ENCODE data around the gene GAB2.

The GAB2 gene

DNA sequence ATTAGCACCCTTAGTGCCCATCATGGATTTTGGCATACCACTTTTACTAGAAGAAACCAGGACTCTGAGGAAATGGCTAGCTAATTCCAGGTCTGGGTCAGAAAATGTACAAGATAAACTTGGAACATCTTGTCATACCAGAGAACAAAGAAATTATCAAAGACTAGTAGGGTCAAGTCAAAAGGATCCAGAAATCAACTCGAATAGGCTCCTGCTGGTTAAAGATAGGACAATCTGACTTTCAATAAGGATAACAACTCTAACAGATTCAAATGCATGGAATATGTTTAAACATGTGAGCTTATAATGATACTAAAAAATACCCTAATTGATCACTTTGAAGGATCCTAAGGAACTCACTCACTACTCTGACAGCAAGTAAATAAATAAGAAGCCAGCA is 18.9 kb downstream of the GAB2 start:
- DNase-seq, result no peak

- DNase-seq, result no peak
These were observed 20.2 kb downstream of the GAB2 start for GRCh38 chr11:78397398-78397797.

DNA sequence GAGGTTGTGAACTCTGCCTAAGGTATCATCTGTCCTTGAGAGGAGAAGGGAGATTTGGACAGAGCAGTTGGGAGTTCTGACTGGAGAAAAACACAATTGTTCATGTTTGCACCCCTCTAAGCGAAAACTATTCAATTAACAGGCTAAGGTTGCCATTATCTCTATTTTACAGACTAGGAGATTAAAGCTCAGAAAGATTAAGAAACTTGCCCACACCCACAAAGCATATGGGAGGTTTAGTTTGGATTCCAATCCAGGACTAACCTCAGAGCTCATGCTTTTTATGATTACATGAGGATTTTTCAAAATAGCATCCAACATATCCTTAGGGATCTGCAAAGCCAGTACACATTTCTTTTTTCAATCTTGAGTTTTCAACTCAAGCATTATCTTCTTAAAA is 22.0 kb downstream of the GAB2 start:
- no peak for DNase-seq

DNA sequence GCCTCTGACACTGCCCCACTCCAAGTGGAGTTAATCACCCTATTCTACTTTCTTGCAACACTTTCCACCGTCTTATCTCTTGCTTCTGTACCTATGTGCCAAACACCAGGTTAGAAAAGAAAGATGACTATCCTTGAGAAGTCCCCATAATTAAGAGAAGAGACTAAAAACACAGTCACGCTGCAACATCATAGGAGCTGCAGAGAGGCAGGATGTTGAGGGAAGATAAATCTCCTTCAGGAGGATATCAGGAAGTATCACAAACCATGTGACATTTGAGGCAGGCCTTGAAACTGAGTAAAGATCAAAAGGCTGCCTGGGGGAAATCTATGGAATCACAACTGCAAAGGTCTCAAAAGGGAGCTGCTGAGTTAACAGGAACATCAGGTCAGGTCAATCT is 24.8 kb downstream of the GAB2 start:
- no peak for DNase-seq

DNA sequence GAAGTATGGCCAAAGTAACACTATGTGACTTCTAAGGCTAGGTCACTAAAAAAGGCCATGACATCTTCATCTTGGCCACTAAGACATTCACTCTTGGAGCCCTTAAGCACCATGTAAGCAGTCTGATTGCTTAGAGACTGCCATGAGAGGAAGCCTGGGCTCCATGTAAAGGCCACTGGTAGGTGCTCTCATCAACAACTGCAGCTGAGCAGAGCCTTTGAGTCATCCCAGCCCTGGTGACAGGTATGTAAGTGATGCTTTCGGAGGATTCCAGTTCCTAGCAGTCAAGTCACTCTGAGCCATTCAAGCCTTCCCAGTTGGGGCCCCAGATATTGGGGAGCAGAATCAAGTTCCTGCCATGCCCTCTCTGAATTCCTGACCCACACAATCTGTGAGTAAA is 26.2 kb downstream of the GAB2 start:
- DNase-seq, result no peak

DNA sequence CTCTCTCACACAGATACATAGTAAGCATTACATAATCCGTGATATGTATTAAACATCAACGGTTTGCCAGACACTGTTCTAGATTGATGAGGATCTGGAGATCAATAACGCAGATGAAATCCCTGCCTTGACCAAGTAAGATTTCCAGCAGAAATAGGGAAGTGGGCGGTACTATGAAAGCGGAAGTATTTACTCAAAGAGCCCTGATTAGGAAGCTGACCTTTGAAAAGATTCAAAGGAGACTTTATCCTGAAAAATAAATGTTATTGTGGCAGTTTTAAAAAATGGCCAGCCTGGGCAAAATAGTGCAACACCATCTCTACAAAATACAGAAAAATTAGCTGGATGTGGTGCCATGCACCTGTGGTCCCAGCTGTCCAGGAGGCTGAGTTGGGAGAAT is 26.8 kb downstream of the GAB2 start:
- no peak for DNase-seq

DNA sequence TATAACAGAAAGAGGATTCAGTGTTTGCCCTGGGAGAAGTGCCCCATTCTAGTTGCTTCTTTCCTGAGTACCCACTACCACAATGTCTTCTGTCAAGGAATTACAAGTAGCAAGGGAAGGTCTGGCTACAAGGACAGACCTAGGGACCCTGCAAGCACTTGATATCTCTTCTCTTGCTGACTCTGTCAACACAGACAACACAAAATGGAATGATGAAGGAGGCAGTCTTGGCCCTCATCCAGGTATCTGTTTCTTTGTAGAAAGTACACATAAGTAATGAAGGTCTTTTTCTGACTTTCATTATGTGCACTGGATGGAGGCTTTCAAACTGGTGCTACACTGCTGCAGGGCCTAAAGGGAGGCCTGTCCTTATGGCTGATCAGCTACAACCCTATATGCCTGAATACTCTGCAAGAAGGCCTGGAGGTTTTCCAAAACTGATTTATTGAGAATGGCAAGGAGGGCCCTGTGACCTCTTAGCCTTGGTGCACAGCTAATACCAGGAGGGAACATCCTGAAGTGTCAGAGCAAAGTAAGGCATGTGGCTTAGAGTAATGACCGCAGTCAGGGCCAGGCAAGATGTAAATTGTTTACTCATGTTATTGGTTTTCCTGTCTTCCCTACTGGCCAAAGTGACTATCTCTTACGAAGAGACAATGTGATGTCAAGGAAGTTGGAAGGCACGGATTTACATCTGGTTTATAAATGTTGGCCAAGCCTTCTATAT is 31.2 kb downstream of the GAB2 start:
- no peak for DNase-seq

GRCh38 chr11:78385205-78385604 is 32.4 kb downstream of the GAB2 start:
- no peak for DNase-seq

DNA sequence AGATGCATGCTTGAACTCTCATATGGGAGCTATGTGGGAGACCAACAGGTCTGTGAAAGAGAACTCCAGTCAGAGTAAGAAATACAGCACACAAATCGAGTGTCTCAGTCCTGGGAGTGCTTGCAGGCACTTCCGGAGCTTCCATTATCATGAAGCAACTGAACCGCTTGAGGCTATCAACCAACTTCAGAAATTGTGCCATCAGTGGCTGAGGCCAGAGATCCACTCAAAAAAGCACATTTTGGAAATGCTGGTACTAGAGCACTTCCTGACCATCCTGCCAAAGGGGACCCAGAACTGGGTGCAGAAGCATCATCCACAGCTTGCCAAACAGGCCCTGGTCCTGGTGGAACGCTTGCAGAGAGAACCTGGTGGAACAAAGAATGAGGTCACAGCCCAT is 33.4 kb downstream of the GAB2 start:
- DNase-seq, result no peak

DNA sequence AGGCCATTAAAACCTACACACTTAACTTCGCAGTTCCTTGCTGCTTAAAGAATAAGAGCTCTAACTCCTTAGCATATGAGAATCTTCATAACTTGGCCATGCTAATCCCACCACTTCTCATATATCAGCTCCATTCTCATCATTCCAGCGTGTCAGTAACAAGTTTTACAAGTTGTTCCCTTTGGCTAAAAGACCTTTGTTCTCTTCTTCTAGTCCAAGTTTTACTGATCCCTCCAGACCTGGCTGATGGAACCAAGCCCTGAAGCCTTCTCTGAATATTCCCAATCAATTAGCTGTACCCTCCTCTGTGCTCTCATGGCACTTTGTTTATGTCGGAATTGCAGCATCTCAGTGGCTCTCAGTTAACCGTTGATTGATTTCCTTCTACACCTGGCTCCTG is 35.8 kb downstream of the GAB2 start:
- no peak for DNase-seq

DNA sequence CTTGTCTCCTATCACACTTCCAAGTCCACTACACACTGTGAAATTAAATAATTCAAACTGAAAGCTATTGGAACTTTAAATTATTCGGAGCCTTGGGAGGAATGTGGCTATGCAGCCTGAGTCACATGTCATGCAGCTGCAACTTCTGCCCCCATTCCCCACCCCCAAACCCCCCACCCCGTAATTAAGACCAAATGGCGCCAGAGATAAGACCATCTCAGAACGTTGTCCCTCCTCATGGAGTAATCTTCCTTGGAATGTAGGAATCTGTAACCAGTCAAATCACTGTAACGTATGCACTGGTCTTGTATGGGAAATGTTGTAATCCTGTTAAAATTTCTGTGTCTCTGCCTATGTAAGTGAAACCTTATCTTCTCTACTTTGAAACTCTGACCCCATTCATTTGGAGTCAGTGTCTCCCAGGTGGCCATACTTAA is 37.0 kb downstream of the GAB2 start:
- no peak for DNase-seq

DNA sequence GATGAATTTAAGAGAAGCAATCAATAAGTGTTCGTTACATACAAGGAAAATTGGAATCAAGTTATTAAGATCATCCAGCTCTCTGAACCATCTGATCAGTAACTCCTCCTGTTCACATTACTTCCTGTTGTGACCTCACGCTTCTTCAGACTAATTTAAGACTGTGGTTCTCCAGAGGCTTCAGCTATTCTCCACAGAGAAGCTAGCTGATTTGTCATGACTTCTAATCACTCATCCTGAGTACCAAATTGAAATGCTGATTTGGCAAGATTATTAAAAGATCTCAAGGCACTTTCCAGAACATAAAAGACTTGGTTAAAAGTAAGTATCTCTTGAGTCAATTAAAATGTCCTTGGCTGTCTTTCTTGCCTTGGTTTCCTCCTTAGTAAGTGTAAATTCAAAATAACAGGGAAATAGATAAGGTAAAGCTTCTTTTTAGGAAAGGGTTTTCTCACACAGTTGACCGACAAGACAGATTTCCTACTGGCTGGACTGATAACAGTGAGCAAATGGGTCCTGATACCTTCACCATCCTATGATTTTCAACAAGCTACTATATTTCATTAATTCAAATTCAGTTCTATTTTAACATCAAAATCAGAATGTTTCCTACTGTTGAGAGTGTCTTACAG is 38.5 kb downstream of the GAB2 start:
- DNase-seq, result no peak

GRCh38 chr11:78377625-78378418 is 39.8 kb downstream of the GAB2 start:
- no peak for DNase-seq

DNA sequence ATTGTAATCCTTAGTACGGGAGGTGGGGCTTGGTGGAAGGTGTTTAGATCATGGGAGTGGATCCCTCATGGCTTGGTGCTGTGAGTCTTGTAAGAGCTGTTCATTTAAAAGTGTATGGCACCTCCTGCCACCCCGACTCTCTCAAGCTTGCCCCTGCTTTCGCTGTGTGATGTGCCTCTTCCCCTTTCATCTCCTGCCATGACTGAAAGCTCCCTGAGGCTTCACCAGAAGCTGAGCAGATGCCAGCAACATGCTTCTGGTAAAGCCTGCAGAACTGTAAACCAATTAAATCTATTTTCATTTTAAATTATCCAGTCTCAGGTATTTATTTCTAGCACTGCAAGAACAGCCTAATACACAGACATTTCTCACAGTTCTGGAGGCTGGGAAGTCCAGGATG is 40.8 kb downstream of the GAB2 start:
- no peak for DNase-seq

- no peak for DNase-seq
These were observed 42.7 kb downstream of the GAB2 start for GRCh38 chr11:78374917-78375316.

DNA sequence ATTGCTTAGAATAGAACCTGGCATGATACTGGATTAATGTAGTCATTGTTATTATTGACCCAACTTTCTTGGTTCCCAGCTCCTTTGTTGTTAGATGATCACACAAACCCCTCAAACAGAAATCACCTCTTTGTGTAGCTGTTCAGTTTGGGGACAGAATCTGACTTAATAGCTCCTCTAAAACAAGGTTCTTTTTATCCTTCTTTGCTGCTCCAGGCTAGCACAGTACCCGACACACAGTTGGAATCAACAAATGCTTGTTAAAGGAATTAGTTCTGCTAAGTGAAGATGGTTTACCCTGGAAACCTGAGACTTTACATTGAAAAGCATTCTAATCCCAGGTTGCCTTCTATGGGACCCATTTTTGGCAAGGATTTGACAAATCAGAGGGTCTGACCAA is 43.9 kb downstream of the GAB2 start:
- no peak for DNase-seq

GRCh38 chr11:78372114-78372768 is 45.4 kb downstream of the GAB2 start:
- DNase-seq, result no peak

DNA sequence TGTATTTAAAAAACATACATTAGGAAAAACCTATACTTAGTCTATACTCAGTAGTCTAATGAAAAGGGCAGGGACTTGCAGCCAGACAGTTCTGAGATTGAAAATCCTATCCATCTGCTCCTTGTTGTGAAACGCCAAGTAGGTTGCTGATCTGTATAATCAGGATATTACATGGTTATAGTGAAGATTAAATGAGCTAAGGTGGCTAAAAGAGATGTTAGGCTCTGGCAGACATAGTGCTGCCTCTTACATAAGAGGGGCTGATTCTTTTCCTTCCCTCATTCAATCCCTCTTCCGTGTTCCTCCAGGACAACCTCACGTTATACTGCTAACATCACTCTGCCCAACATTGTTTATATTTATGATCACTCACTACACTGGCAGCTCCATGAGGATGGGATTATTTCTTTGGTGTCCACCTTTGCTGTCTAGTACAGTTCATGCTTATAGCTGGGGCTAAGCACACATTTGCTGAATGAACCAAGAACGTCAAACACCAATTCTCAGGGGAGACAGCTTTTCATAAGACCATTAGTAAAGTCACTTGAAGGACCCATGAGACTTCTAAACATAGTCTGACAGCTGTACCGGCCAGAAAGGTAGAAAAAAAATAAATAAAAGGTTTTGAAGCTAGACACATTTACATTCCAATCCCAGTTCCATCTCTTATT is 46.3 kb downstream of the GAB2 start:
- no peak for DNase-seq

- peak; percentile 47 for DNase-seq
These were observed 47.0 kb downstream of the GAB2 start for GRCh38 chr11:78370406-78371172.

DNA sequence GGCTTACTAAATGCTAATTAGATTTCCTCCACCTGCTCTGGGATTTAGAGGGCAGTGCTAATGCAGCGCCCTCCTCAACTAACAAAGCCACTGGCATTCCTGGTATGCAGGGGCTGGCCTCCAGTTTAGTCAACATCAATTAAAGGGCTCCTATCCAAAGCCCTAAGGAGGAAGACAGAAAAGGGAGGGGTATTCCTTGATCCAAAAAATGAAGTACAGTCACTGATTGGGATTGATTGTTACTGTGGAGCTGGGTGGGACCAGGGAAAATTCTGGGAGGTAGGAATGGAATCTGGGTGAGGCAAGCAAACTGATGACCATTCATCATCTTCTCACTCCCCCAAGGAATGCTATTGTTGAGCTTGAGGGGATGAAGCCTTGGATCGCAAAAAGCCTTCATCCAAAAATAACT is 52.2 kb downstream of the GAB2 start:
- no peak for DNase-seq

GRCh38 chr11:78364128-78364751 is 53.4 kb downstream of the GAB2 start:
- no peak for DNase-seq
